NCI-H2196 treated with DMSO at 0.1 percent for 48 hours (cell line): Measurements from ENCODE around the gene FBXO47.

Source experiments
- DNase-seq: peaks from one replicate; lab custom pipeline; 2025; ENCODE audit not compliant: unreplicated experiment; lab: John Stamatoyannopoulos, UW

Gene FBXO47

DNA sequence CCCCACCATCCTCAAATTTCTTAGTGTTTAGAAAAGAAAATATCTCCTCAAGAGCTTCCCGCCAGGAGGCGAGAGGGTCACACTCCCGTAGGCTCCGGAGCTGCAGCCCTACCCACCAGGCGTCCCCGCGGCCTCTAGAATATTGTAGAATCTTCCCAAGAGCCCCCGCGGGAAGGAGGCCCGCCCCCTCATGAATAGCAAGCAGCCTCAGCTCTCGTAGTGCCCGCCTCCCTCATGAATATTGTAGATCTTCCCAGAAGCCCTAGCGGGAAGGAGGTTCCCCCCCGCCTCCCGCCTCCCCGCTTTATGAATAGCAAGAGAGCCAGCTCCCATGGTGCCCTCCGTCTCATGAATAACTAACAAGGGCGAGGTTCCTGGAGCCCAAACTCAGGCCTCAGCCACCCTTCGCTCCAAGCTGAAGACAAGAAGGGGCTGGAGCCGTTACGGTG is at the start of gene FBXO47:
TSS of gene FBXO47 (minus strand) at position 114 of the 449 bp plus-strand sequence. CDS start 4,378 bp downstream, outside the sequence.
- DNase-seq: no peak

GRCh38 chr17:39016193-39017153 is 49.3 kb upstream of the FBXO47 start:
- DNase-seq: no peak

- DNase-seq: no peak
Observed at GRCh38 chr17:39015546-39015935, 48.3 kb upstream of the FBXO47 start.

DNA sequence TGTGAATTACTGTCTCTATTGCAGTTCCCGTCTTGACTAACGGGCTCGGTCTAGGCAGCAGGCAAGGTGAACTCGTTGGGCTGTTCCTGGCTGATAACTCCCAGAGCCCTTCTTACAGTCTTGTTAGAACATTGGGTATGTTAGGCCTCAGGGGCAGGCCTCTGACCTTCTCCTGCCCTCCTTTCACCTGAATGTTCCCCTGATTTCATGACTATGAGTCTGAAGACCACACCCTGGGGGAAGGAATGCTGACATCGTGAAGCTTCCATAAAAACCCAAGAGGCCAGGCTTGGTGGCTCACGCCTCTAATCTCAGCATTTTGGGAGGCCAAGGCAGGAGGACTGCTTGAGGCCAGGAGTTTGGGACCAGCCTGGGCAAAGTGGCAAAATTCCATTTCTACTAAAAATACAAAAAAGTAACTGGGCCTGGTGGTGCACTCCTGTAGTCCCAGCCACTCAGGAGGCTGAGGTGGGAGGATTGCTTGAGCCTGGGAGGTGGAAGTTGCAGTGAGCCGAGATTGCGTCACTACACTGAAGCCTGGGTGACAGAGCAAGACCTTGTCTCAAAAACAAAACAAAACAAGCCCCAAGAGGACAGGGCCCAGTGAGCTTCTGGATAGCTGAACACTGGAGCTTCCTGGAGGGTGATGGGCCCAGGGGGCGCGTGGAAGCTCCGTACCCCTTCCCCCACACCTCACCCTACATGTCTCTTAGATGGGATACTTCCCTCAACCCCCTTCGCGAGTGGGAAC is 47.8 kb upstream of the FBXO47 start:
- no peak for DNase-seq

DNA sequence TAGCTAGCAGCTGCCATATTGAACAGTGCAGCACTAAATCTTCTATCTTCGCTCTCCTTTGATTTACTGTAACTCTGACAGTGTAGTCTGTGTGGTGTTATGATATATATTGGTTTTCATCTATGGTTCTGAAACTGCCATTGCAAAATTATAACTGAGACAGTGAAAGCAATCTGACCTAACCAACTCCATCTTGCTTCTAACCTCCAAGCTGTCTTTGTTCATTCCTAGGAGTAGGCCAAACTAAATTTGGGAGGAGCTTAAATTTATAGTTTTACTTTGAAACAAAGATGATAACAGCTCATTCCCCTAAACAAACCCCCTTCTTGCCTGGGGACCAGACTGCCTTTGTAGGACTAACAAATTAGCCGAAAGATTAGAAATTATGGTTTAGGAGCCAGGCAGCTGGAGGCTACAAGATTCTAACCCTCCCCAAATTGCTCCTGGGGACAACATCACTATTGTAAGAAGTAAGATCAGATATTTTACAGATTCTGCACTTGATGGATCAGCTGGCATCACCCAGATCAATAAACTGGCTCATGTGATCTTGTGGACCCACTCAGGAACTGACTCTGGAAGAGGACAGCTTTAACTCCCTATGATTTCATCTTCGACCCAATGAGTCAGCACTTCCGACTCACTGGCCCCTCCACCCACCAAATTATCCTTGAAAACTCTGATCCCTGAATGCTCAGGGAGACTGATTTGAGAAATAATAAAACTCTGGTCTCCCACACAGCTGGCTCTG is 47.0 kb upstream of the FBXO47 start:
- no peak for DNase-seq

- DNase-seq: no peak
Observed at GRCh38 chr17:39012725-39013124, 45.5 kb upstream of the FBXO47 start.

DNA sequence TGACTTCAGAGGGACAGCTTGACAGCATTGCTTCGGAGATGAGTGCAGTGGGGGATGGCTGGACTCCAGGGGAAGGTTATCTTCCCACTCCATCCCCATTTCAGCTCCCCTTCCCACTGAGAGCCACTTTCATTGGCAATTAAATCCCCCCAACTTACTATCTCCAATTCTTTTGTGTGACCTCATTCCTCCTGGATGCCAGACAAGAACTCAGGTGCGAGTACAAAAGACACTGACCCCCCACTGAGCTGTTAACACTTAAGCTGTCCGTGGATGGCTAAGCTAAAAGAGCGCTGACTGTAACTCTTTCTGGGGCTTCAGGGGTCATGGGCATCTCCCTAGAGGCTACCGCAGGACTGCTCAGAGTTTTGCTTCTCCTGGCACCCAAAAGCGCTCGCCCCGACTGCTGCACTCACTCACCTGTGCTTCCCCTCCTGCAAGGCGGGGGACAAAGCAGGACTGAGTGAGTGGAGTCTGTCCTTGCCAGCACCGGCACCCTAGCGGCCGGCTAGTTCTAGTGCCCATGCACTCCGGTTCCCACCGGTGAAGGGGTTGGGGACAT is 44.8 kb upstream of the FBXO47 start:
- DNase-seq: no peak

DNA sequence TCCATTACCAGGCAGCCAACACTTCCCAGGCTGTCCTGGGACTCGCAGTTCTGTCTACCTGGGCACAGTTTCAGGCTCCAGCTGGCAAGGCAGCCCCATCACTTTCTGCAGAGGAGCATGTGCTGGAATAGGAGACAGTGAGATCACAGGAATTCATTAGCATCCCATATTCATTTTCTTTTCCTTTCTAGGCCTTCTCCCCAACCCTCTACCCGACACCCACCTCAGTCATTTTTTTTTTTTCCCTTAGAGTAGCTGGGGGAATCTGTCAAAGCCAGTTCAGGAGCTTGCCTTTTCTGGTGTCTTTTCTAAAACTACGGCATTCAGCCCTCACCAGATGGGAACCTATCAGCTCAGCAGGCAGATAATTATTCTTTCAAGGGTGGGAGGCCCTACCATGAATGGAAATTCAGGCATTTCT is 42.4 kb upstream of the FBXO47 start:
- no peak for DNase-seq

DNA sequence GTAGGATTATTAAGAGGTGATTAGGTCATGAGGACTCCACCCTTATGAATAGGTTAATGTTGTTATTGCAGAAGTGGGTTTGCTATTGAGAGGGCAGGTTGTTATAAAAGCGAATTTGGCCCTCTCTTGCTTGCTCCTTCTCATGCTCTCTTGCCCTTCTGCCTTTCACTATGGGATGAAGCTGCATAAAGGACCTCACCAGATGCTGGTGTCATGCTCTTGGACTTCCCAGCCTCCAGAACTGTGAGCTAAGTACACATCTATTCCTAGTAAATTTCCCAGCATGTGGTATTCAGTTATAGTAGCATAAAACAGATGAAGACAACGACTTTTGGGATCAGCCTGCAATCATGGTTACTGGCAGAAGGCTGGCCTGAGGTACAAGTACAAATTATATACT is 41.4 kb upstream of the FBXO47 start:
- DNase-seq: no peak

DNA sequence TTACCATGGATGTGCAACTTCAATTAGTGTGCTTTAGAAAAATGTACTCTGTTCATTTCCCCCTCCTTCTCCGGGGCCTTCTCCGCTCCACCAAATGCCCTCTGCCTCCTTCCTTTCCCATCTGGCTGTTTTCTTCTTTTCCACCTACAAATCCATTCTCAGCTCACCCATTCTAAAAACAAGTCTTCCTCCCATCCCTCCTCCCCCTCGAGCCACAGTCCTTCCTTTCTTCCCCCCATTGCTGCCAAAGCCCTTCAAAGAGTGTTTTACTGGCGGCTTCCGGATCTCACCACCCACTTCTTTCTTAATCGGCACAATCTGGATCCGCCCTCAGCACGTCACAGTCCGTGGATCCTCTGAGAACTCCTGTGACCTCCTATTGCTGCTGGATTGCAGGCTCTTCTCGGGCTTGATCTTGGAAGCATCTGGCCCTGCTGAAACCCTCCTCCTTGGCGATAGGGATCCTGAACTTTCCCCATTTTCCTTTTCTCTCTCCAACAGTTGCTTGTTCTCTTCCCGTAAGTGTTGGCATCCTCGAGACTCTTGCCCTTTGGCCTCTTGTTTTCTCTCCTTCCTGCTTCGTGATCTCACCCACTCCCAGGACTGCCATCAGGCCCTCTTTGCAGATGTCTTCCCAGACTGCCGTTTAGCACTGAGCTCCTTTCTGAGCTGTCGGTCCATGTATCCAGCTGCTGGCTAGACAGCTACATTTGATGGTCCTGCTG is 36.0 kb upstream of the FBXO47 start:
- no peak for DNase-seq

DNA sequence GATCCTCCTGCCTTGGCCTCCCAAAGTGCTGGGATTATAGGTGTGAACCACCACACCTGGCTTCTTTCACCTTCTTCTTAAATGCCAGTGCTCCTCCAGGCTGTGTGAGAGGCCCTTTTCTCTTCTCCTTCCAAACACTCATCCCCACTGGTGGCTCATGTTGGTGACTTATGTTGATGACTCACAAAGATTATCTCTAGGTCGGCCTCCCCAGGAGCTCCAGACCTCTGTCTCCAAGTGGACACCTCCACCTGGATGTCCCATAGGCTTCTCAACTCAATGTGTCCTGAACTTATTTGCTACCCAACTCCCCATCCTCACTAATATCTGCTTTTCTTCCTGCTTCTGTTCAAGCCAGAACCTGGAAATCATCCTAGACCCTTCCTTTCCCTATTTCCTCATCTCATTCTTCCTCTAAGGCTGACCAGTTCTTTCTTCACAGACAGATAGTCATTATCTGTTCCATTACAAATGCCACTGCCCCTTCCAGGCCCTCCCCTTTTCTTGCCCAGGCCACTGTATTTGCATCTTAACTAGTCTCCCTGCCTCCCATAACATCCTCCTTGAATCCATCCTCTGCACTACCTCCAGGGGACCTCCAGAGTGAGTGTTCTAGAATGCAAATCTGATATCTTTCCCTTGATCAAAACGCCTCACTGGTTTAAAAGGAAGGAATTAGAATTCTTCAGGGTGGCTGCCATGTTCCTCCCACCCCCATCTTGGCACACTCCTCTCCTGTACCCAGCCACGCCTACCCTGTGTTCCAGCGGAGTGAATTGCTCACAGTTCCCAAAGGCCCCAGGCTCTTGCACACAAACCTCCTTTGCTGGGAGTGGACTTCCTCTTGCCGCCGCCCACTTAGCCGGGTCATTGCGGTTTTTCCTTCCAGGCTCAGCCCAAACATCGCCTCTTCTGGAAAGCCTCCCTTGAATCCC is 34.8 kb upstream of the FBXO47 start:
- no peak for DNase-seq

GRCh38 chr17:39000021-39000601 is 32.9 kb upstream of the FBXO47 start:
- no peak for DNase-seq

DNA sequence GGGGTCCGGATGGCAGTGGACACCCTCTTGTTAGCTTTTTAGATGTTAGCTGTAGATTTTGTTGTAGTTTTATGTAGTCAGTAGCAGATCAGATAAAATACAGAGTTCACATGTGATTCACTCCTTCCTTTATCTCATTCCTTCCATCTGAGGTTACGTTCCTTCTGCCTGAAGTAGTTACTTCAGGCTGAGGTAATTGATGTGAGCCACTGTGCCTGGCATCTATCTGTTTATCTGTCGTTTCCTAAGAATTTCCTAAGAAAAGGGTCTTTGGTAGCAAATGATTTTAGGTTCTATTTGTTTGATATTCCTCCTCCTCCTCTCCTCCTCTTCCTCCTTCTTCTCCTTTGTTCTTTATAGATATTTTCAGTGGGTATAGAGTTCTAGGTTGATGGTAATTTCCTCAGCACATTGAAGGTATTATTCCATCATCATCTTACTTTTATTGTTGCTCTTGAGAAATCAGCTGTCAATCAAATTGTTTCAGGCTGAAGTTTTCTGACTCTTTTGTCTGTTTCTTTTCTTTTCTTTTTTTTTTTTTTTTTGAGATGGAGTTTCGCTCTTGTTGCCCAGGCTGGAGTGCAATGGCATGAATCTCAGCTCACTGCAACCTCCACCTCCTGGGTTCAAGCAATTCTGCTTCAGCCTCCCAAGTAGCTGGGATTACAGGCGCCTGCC is 29.6 kb upstream of the FBXO47 start:
- DNase-seq: no peak

GRCh38 chr17:38994026-38994425 is 26.8 kb upstream of the FBXO47 start:
- no peak for DNase-seq

DNA sequence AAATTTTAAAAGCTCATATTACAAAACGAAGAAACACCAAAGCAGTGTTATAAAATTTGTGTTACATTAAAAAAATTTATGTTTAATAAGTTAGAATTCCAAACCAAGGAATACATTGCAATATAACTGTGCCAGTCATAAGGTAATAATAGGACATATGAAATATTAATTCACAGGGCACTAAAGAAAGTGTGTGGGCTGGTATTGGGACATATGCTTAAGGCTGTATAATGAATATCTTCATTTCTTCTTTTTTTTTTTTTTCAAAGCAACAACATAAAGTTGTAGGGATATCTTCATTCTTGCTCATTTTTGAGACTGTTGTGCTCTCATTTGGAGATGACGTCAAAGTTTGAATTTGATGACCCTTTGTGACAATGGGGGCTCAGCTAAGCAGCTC is 17.5 kb upstream of the FBXO47 start:
- DNase-seq: no peak

- DNase-seq: peak; percentile 5
Observed at GRCh38 chr17:38982858-38983746, 15.9 kb upstream of the FBXO47 start.

DNA sequence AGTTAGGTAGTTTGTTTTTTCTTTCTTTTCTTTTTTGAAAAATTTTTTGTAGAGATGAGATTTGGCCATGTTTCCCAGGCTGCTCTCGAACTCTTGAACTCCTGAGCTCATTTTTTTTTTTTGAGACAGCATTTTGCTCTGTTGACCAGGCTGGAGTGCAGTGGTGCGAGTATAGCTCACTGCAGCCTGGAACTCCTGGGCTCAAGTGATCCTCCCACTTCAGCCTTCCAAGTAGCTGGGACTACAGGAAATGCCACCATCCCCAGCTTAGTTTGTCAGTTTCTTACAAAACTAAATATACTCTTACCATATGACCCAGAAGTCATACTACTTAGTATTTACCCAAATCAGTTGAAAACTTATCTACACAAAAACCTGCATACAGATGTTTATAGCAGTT is 14.4 kb upstream of the FBXO47 start:
- no peak for DNase-seq
